ENCODE results near the gene FILIP1. TPM values are rescaled to one million over a fixed set of nuclear protein-coding genes. Genes with fewer than 3 reads are reported as not detected.

The FILIP1 gene
- total RNA-seq, 2 donors from 2014 or later: 0.98 to 6.5 TPM

- no peak for DNase-seq
- intact Hi-C loops (cut with DNase I, micrococcal nuclease): loop anchor here in 1 of 2 donors (5.0 kb wide), 1 partner anchor 260 kb away; no protein-coding TSS in a partner anchor
Measured at GRCh38 chr6:75267461-75267860, 226.1 kb downstream of the FILIP1 start.

GRCh38 chr6:75266716-75267291 lies 226.8 kb downstream of the FILIP1 start:
- DNase-seq (no peak), ATAC-seq (peak; percentile 70)
- intact Hi-C loops (cut with DNase I, micrococcal nuclease): loop anchor here in 1 of 2 donors (5.0 kb wide), 1 partner anchor 260 kb away; no protein-coding TSS in a partner anchor

More at GRCh38 chr6:75267461-75267860, 226.1 kb downstream of the FILIP1 start:
- peak; percentile 74 for ATAC-seq

- intact Hi-C loops (cut with DNase I, micrococcal nuclease): no loop called here
- ATAC-seq: no peak
- DNase-seq: no peak
Measured at GRCh38 chr6:75263401-75263750, 230.2 kb downstream of the FILIP1 start.

- intact Hi-C loops (cut with DNase I, micrococcal nuclease): no loop called here
Measured at GRCh38 chr6:75262716-75263400, 230.7 kb downstream of the FILIP1 start.

GRCh38 chr6:75261299-75261698 lies 232.3 kb downstream of the FILIP1 start:
- ATAC-seq (no peak), DNase-seq (no peak)
- intact Hi-C loops (cut with DNase I, micrococcal nuclease): no loop called here

More at GRCh38 chr6:75262716-75263400, 230.7 kb downstream of the FILIP1 start:
- DNase-seq (no peak), ATAC-seq (no peak)

GRCh38 chr6:75257343-75258087 lies 236.1 kb downstream of the FILIP1 start:
- no peak for DNase-seq
- no peak for ATAC-seq
- intact Hi-C loops (cut with DNase I, micrococcal nuclease): no loop called here

- DNase-seq (no peak), ATAC-seq (no peak)
- intact Hi-C loops (cut with DNase I, micrococcal nuclease): no loop called here
Measured at GRCh38 chr6:75250552-75250951, 243.0 kb downstream of the FILIP1 start.

GRCh38 chr6:75249837-75250236 lies 243.8 kb downstream of the FILIP1 start:
- intact Hi-C loops (cut with DNase I, micrococcal nuclease): no loop called here
- DNase-seq: no peak
- no peak for ATAC-seq

- ATAC-seq (no peak), DNase-seq (no peak)
- intact Hi-C loops (cut with DNase I, micrococcal nuclease): no loop called here
Measured at GRCh38 chr6:75246386-75246785, 247.2 kb downstream of the FILIP1 start.

- peak; percentile 44 for ATAC-seq
- intact Hi-C loops (cut with DNase I, micrococcal nuclease): no loop called here
- no peak for DNase-seq
Measured at GRCh38 chr6:75244063-75244584, 249.5 kb downstream of the FILIP1 start.

GRCh38 chr6:75243333-75244062 lies 250.1 kb downstream of the FILIP1 start, which contains the start of gene COX7A2:
Gene COX7A2 (minus strand): TSS chr6:75243801. CDS start chr6:75243734, 67 bp downstream.
- DNase-seq (peak; percentile 90 to 91), ATAC-seq (peak; percentile 98)
- intact Hi-C loops (cut with DNase I, micrococcal nuclease): no loop called here

Small RNA genes lying within 50 kb of the gene (microRNA-seq; reads per million reads assigned to microRNA genes)
- gene MIR4463: 0 reads per million in 2 donors

Other genes with a start within 250 kb of the FILIP1 start
- 100 to 1,000 TPM; 704 to 802 TPM for gene COX7A2, start 250.0 kb downstream of the FILIP1 start, total RNA-seq
- gene TMEM30A, start 209.0 kb downstream of the FILIP1 start, total RNA-seq: 100 to 1,000 TPM in 1 of 2 donors, 10 to 100 TPM in 1; 91.2 to 107 TPM
- 10 to 100 TPM; 65.6 to 73.9 TPM for gene SENP6, start 108.1 kb upstream of the FILIP1 start, total RNA-seq

Measured in left colon (tissue), 2 donors.